NCI-H82 (cell line): ENCODE data around the gene ARRDC3.
A peak's percentile ranks its signal among the peaks of the same experiment; 100 is the strongest.
"Not testable (repeated sequence)": the region's sequence is repeated elsewhere in the genome, so short reads cannot be mapped to it uniquely, and the experiment has no call there.

Experiments used
- DNase-seq: peaks from one replicate; lab custom pipeline; 2025; lab: John Stamatoyannopoulos, UW

The ARRDC3 gene

GRCh38 chr5:91359962-91360609 is 23.0 kb downstream of the ARRDC3 start:
- DNase-seq, result no peak

GRCh38 chr5:91357806-91358205 is 25.3 kb downstream of the ARRDC3 start:
- no peak for DNase-seq

DNA sequence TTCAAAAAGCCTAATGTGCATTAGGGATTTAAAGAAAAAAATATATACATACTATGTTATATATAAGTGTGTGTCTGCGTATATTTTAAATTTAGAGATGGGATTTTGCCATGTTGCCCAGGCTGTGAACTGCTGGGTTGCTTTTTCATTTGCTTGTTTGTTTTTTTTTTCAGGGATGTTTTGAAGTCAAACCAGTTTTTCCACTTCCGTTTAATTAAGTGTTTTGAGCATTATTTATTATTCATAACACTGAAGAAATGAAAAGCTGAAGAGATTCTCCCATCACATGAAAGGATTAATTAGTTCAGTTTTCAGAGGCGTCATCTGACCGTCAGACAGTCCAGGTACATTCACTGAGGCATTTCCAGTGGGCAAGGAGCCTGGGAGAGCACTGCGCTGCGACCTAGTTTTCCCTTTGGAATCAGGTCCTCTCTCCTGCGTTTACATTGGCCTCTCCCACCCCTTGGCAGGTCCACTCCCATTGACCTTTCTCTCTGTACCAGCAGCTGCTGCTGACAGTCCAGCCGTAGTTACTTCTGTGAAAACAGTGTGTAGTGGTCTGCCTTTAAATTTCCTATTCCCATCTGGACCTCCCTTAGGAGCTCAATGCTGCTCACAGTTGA is 26.0 kb downstream of the ARRDC3 start:
- DNase-seq, result peak; percentile 16

DNA sequence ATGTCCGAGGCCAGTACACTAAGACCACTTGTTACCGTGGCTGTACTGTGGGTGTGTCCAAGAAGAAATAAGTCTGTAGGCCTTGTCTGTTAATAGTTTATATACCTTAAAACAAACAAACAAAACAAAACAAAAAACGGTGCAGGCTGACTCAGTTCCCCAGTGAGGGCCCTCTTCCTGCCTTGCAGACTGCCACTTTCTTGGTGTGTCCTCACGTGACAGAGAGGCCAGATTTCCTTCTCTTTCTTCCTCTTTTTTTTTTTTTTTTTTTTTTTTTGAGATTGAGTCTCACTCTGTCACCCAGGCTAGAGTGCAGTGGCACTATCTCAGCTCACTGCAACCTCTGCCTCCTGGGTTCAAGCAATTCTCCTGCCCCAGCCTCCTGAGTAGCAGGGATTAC is 28.2 kb downstream of the ARRDC3 start:
- DNase-seq, result not testable (repeated sequence)

GRCh38 chr5:91352831-91353695 is 30.1 kb downstream of the ARRDC3 start:
- DNase-seq, result peak; percentile 15

- DNase-seq, result no peak
Measured at GRCh38 chr5:91345461-91345860, 37.7 kb downstream of the ARRDC3 start.

GRCh38 chr5:91344661-91345200 is 38.4 kb downstream of the ARRDC3 start:
- not testable (repeated sequence) for DNase-seq

DNA sequence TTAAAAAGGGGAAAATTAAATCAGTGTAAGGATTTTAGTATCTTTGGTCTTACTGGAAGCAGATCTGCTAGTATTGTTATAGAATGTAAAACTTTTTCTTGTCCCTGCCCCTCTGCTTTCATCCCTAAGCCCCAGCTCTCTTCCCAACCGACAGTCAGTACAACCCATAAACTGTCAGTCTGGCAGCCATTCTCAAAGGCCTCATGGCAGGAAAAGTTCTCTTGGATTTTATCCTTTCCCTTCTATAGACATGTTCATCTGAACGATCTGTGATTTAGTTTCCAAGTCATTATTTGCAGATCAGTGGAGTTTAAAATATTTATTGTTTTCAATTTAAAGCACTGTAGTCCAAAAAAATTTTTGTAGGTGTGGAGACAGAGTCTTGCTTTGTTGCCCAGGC is 39.2 kb downstream of the ARRDC3 start:
- DNase-seq, result no peak

DNA sequence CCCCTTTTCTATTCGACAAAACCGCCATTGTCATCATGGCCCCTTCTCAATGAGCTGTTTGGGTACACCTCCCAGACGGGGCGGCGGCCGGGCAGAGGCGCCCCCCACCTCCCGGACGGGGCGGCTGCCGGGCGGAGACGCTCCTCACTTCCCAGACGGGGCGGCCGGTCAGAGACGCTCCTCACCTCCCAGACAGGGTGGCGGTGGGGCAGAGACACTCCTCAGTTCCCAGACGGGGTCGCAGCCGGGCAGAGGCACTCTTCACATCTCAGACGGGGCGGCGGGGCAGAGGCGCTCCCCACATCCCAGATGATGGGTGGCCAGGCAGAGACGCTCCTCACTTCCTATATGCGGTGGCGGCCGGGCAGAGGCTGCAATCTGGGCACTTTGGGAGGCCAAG is 40.2 kb downstream of the ARRDC3 start:
- DNase-seq, result not testable (repeated sequence)

GRCh38 chr5:91341154-91341553 is 42.0 kb downstream of the ARRDC3 start:
- DNase-seq, result no peak

DNA sequence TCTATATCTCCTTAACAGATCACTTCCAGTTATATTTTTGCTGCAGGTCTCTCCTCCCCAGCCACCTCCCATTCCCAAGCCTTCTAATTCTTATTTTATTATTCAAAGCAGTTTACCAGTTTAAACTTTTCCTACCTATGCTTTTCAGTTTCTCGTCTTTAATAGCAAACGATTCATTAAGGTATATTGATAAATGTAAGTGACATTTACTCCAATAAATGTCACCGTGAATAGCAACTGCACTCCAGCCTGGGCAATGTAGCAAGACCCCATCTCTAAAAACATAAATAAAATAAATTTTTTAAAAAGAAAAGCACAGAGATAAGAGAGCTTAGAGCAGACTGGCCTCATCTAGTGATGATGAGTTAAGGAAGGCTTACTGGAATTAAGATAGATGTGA is 42.6 kb downstream of the ARRDC3 start:
- DNase-seq, result no peak

GRCh38 chr5:91339063-91339705 is 43.9 kb downstream of the ARRDC3 start:
- DNase-seq, result no peak

DNA sequence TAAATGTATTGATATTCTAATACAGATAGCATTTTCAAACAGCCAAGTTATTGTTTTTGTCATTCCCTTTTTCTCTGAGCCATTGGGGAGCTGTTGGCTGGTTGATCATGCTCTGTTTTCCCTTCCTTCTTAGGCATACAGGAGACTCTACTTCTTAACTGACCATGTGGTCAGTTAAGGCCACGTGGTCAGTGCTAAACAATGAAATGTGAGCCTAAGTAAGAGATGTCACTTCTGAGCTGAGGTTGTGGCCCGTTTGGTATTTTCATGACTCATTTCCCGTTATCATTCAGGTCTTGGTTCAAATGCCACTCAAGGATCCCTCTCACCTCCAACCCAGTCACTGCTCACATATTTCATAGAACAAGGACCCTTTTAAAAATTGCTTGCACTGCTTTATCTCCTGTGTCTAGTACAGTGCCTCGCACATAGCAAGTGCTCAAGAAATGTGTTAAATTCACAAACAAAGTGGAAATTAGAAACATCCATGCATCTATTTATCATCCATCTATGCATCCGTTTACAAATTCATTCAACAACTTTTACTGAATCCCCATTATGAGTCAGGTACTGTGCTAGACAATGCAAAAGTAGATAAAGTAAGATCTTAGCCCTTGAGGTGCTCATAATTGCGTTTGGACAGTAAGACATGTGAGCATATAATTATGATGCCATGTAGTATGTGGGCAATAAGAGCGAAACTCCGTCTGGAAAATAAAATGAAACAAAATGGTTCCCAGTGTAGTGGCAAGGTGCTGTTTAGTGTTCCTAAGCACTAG is 50.7 kb downstream of the ARRDC3 start:
- no peak for DNase-seq

DNA sequence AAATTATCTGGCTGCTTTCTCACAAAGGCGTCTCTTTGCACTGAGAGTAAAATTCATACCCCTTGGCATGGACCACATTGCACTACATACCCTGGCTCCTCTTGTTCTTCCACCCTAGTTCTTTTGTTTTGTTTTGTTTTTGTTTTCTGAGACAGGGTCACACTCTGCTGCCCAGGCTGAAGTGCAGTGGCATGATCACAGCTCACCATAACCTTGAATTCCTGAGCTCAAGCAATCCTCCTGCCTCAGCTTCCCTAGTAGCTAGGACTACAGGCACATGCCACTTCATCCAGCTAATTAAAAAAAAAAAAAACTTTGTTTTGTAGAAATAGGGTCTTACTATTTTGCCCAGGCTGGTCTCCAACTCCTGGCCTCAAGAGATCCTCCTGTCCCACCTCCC is 51.4 kb downstream of the ARRDC3 start:
- DNase-seq, result no peak

DNA sequence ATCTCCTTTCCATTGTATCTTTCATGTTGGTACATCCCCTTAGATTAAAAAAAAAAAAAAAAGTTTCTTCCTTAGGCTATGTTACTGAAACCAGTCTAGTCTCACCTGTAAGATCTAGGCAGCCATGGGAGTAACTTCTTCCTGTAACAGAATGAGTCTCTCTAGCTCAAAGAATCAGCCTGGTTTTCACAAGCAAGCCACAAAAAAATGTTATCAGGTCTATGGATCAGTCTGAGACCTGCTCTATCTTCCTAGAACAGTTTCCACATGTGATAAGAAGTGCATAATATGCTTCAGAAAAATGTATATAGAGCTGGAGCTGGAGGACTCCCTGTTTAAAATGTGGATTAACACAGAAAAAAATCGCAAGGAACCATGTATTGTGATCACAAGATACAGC is 53.8 kb downstream of the ARRDC3 start:
- no peak for DNase-seq

GRCh38 chr5:91328743-91329142 is 54.4 kb downstream of the ARRDC3 start:
- DNase-seq, result no peak

DNA sequence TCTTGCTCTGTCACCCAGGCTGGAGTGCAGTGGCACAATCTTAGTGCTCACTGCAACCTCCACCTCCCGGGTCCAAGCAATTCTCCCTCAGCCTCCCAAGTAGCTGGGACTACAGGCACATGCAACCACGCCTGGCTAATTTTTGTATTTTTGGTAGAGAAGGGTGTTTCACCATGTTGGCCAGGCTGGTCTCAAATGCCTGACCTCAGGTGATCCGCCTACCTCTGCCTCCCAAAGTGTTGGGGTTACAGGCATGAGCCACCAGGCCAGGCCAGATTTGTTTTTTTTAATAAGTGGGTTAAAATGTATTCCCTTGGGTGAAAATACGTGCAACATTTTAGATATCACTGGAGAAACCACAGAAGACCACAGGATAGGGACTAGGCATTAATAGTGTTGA is 60.1 kb downstream of the ARRDC3 start:
- DNase-seq, result not testable (repeated sequence)

DNA sequence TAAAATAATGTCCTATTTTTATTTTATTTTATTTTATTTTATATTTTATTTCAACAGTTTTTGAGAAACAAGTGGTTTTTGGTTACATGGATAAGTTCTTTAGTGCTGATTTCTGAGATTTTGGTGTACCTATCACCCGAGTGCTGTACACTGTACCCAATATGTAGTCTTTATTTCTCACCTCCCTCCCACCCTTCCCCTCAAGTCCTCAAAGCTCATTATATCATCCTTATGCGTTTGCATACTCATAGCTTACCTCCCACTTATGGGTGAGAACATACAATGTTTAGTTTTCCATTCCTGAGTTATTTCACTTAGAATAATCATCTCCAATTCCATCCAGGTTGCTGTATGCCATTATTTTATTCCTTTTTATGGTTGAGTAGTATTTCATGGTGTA is 63.5 kb downstream of the ARRDC3 start:
- no peak for DNase-seq

DNA sequence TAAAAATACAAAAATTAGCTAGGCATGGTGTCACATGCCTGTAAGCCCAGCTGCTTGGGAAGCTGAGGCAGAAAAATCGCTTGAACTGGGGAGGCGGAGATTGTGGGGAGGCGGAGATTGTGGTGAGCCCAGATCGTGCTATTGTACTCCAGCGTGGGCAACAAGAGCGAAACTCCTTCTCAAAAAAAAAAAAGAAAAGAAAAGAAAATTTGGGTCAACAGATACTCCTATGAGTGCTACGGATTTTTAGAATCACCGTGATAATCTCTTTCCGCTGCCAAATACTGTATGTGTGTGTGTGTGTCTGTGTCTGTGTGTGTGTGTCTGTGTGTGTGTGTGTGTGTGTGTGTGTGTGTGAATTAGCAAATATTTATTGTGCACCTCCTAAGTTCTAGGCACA is 64.4 kb downstream of the ARRDC3 start:
- DNase-seq, result no peak
